Measurements from ENCODE around the gene LSP1. TPM values are rescaled to one million over a fixed set of nuclear protein-coding genes. Genes with fewer than 3 reads are reported as not detected.

Gene LSP1
- total RNA-seq, 1 donor from 2014 or later = 2.5 TPM

DNA sequence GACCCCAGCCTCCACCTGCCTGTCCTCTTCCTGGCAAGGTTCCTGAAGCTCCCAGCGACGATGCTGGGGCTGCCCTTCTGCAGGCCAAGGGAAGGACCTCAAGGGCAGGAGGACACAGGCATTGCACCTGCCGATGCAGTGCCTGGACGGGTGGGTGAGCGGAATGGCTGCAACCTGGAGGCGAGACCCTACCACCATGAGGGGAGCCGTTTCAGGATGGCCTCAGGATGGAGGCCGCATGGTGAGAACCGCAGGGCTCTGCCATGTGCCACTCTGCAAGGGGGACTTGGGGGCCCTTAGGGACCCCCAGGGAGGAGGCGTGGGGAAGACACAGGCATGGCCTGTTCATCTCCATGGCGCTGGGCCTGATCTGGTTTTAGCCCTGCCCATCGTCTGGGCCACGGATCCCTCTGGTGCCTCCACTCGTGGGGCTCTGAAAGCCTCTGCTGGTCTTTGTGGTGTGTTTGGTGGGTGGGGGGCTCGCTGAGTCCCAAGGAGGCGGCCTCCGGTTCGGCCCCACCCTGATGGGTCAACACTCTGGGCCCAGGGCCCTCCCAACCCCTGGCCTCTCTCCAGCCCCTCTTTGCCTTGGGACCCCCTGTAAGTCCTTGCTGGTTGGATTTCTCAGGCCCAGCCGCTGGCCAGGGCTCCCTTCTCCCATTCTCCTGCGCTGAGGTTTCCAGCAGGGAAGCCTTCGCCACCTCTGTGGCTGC is 1.3 kb upstream of the LSP1 start:
- Mint-ChIP-seq H3K27ac (ENCODE audit: unreplicated experiment) (no peak overlapping the region), H3K27me3 (ENCODE audit: unreplicated experiment) (peaks cover 9% of the 10 kb centered on the region), H3K4me1 (ENCODE audit: low read depth, unreplicated experiment) (no peaks in the 10 kb centered on the region)

DNA sequence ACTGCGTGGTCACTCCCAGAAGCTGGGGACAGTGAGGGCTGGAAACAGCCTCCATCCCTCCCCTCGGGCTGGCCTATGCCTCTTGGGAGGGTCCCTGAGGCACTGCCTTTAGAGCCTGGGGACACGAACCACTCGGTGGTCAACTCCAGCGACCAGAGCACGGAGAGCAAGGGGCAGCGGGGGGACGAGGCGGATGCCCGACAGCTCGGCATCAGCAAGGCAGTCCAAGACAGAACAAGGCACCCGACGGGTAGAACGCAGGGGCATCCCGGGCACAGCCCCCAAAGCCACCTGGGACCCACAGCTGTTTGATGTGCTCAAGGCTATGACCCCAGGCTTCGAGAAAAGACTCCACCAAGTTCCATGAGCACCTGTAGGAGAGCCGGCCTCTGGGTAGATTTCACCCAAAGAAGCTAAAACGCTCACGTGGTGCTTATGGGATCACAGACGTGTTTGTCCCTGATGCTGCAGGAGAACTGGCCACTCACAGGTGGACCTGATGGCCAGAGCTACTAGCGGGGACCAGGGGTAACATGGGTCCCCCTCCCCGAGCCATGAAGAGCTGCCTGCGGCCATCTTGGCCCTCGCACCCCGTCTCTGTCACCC is 510 bp upstream of the LSP1 start:
- no peak for DNase-seq
- Mint-ChIP-seq H3K4me1 (ENCODE audit: low read depth, unreplicated experiment) (no peaks in the 10 kb centered on the region), H3K27ac (ENCODE audit: unreplicated experiment) (no peak overlapping the region), H3K9me3 (ENCODE audit: unreplicated experiment) (peaks cover 5% of the 10 kb centered on the region), H3K36me3 (ENCODE audit: unreplicated experiment) (no peaks in the 10 kb centered on the region), H3K4me3 (ENCODE audit: unreplicated experiment) (no peak overlapping the region), H3K27me3 (ENCODE audit: unreplicated experiment) (peaks cover 7% of the 10 kb centered on the region)
- TF ChIP-seq, protein P1, sequence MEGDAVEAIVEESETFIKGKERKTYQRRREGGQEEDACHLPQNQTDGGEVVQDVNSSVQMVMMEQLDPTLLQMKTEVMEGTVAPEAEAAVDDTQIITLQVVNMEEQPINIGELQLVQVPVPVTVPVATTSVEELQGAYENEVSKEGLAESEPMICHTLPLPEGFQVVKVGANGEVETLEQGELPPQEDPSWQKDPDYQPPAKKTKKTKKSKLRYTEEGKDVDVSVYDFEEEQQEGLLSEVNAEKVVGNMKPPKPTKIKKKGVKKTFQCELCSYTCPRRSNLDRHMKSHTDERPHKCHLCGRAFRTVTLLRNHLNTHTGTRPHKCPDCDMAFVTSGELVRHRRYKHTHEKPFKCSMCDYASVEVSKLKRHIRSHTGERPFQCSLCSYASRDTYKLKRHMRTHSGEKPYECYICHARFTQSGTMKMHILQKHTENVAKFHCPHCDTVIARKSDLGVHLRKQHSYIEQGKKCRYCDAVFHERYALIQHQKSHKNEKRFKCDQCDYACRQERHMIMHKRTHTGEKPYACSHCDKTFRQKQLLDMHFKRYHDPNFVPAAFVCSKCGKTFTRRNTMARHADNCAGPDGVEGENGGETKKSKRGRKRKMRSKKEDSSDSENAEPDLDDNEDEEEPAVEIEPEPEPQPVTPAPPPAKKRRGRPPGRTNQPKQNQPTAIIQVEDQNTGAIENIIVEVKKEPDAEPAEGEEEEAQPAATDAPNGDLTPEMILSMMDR (IDR thresholded peaks at IDR 0.05; ENCODE audit: partially characterized antibody, unreplicated experiment) = no peak

More for the DNA sequence above, 1.3 kb upstream of the LSP1 start:
- DNase-seq = no peak
- H3K4me3 Mint-ChIP-seq (ENCODE audit: unreplicated experiment) = no peak overlapping the region
- TF ChIP-seq, protein P1 (IDR thresholded peaks at IDR 0.05; ENCODE audit: partially characterized antibody, unreplicated experiment) = no peak
- no peaks in the 10 kb centered on the region for H3K36me3 Mint-ChIP-seq (ENCODE audit: unreplicated experiment)
- peaks cover 5% of the 10 kb centered on the region for H3K9me3 Mint-ChIP-seq (ENCODE audit: unreplicated experiment)

DNA sequence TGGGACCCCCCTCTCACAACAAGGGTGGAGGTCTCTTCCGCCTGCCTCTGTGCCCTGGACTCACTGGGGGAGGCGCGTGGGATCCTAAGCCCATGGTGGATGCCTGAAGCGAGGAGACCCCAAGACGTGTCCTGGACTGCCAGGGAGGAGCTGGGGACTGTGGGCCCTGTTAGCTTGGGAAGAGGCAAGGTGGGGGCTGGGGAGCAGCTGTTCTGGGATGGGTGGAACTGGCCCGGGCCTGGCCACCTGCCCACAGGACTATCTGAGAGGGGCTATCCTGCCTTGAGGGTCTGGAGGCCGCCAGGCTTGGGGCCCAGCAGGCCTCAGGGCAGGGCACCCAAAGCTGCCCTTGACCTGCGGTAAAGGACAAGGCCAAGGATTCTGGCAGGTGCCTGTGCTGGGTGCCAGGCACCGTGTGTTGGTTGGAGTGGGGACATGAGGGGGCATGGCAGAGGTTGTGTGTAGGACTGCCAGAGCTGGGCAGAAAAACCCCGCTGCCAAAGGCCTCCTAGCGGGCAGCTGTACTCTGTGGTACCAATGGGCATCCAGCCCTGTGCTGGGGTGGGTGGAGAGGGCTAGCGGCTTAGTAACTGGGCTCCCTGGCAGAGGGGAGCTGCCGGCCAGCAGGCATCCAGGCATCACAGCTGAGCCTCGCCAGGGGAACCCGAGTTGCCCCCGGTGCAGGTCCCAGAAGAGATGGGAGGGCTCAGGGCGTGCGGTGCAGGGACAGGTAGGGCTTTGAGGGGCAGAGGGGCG is 670 bp downstream of the LSP1 start:
- H3K36me3 Mint-ChIP-seq (ENCODE audit: unreplicated experiment) = no peaks in the 10 kb centered on the region
- H3K4me3 Mint-ChIP-seq (ENCODE audit: unreplicated experiment) = no peak overlapping the region
- peaks cover 5% of the 10 kb centered on the region for H3K27me3 Mint-ChIP-seq (ENCODE audit: unreplicated experiment)
- no peaks in the 10 kb centered on the region for H3K4me1 Mint-ChIP-seq (ENCODE audit: low read depth, unreplicated experiment)
- peaks cover 7% of the 10 kb centered on the region for H3K9me3 Mint-ChIP-seq (ENCODE audit: unreplicated experiment)
- H3K27ac Mint-ChIP-seq (ENCODE audit: unreplicated experiment) = no peak overlapping the region
- TF ChIP-seq, protein P1 (IDR thresholded peaks at IDR 0.05; ENCODE audit: partially characterized antibody, unreplicated experiment) = no peak
- DNase-seq = no peak

DNA sequence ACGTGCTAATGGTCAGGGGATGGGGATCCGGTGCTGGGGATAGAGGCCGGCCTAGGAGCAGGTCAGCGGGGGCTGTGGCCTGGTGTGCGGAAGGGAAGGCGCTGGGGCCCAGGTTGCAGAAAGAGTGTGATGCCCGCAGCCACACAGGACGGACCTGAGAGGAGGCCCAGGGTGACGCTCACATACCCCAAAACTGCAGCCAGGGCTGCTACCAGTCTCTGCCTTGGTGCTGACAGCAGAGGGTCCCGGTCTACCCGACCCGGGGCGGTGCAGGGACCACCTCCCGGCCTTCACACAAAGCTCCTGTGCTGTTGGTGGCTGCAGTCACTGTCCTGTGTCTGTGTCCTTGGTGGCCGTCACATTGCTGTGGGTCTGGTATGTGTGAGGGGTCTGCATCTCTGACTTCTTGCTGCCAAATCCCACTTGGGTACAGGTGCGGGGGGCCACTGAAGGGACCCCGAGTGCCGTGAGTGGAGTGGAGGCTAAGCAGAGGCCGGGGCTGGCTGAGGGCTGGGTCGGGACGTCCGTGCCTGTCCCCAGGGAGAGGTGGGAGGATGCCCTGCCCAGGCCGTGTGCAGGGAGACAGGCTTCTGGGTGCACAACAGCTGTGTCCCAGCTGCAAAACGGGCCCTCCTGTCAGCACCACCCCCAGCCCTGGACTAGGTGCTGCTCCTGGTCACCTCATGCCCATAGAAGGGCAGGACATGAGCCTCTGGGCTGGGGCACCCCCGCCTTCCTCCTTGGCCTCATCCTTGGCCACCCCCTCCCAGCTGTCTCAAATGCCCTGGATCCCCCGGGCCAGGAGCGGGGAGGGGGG is 1.5 kb downstream of the LSP1 start:
- Mint-ChIP-seq H3K4me3 (ENCODE audit: unreplicated experiment) (no peak overlapping the region), H3K27ac (ENCODE audit: unreplicated experiment) (no peak overlapping the region), H3K4me1 (ENCODE audit: low read depth, unreplicated experiment) (peaks cover 1% of the 10 kb centered on the region), H3K36me3 (ENCODE audit: unreplicated experiment) (no peaks in the 10 kb centered on the region), H3K9me3 (ENCODE audit: unreplicated experiment) (peaks cover 7% of the 10 kb centered on the region), H3K27me3 (ENCODE audit: unreplicated experiment) (peaks cover 5% of the 10 kb centered on the region)
- TF ChIP-seq, protein P1 (IDR thresholded peaks at IDR 0.05; ENCODE audit: partially characterized antibody, unreplicated experiment) = no peak
- no peak for DNase-seq

All from glutamatergic neuron (in vitro differentiated cells).